K562 (cell line): Measurements from ENCODE around the gene LRP4. TPM values are rescaled to one million over a fixed set of nuclear protein-coding genes. Genes with fewer than 3 reads are reported as not detected.

ENCODE experiments used
- ATAC-seq: fragments of 200-7000 bp; cut with Tn5 transposase; 3 replicates; pipeline ENCODE4 v1.9.1; 2020; ENCODE audit warnings: moderate library complexity
- BruUV-seq: library from RNA; stranded (reverse); fragments of 400-500 nt; replicated peaks from 2 replicates; lab custom pipeline; 2021; lab: Mats Ljungman, UMichigan
- CTCF ChIA-PET: fragments of 300-600 bp; formaldehyde crosslinking; extraction: SDS; loops from one replicate; lab custom pipeline; 2021; ENCODE audit warnings: low intra/inter-chr PET ratio; lab: Yijun Ruan, JAX
- POLR2A ChIA-PET: fragments of 300-600, 350-650 bp; sonication (Branson Sonifier 250); formaldehyde crosslinking; extraction: SDS; loops from one replicate; lab custom pipeline; 2021; ENCODE audit warnings: antibody characterized with exemption, inconsistent platforms; lab: Yijun Ruan, JAX
- DNase-seq, 4 experiments: peaks; one replicate each; pipeline versions ENCODE4 v3.0.0 to v3.0.0-alpha.2; 2011 to 2018; ENCODE audit warnings: low spot score in 3 of 4, mixed read lengths in 3 of 4; ENCODE audit errors: extremely low read depth in 1 of 4
- FAIRE-seq: peaks from 2 replicates; lab custom pipeline; 2011; peaks lifted over from hg19 to GRCh38; lab: Jason Lieb, UNC
- H2AFZ ChIP-seq: 2 replicates; pipeline ENCODE4 v1.6.0; 2011; ENCODE audit warnings: low read depth, low read length, control low read depth, inconsistent platforms
- H3K27ac ChIP-seq: fragments of 200-600 bp; 3 replicates; pipeline ENCODE4 v1.8.0; 2011; ENCODE audit warnings: low read depth, mild to moderate bottlenecking, control low read depth, inconsistent platforms, low read length, moderate library complexity, mixed read lengths; ENCODE audit errors: extremely low read depth
- H3K27me3 ChIP-seq, 2 experiments: fragments of 300-600 bp in 1 of 2; 2 replicates in 1 of 2; 3 replicates in 1 of 2; pipeline versions ENCODE4 v1.6.0 to v1.8.0; 2011; ENCODE audit warnings: inconsistent platforms in 2 of 2, low read length in 2 of 2, mild to moderate bottlenecking in 1 of 2, mixed read lengths in 1 of 2, moderate library complexity in 1 of 2; ENCODE audit not compliant: control insufficient read depth in 2 of 2, insufficient read depth in 2 of 2
- H3K36me3 ChIP-seq: fragments of 300-600 bp; 3 replicates; pipeline ENCODE4 v1.8.0; 2011; ENCODE audit warnings: mild to moderate bottlenecking, low read length, inconsistent platforms; ENCODE audit not compliant: control insufficient read depth, insufficient read depth
- H3K4me1 ChIP-seq, 2 experiments: fragments of 200-600 bp in 1 of 2; replicated peaks in 1 of 2; 2 replicates in 1 of 2; 3 replicates in 1 of 2; pipeline versions ENCODE4 v1.5.1 to v1.8.0; 2011; ENCODE audit warnings: inconsistent platforms in 2 of 2, low read length in 2 of 2, mild to moderate bottlenecking in 1 of 2, mixed read lengths in 1 of 2, moderate library complexity in 1 of 2; ENCODE audit not compliant: control insufficient read depth in 2 of 2, insufficient read depth in 2 of 2
- H3K4me2 ChIP-seq: 2 replicates; pipeline ENCODE4 v1.6.1; 2011; ENCODE audit warnings: low read length, control low read depth, inconsistent platforms, mixed read lengths; ENCODE audit not compliant: insufficient read depth
- H3K4me3 ChIP-seq: fragments of 200-600 bp; sonication (generic), shearing (Covaris generic); 2 replicates; pipeline ENCODE4 v1.5.1; 2016; ENCODE audit warnings: control low read depth, inconsistent platforms
- H3K79me2 ChIP-seq: fragments of 200-600 bp; 3 replicates; pipeline ENCODE4 v1.8.0; 2011; ENCODE audit warnings: low read length, inconsistent platforms; ENCODE audit not compliant: control insufficient read depth, insufficient read depth
- H3K9ac ChIP-seq, 2 experiments: 2 replicates each; pipeline versions ENCODE4 v1.6.0 to v1.6.1; 2011; ENCODE audit warnings: low read depth in 2 of 2, low read length in 2 of 2, control low read depth in 1 of 2, inconsistent platforms in 1 of 2, mild to moderate bottlenecking in 1 of 2, mixed read lengths in 1 of 2; ENCODE audit not compliant: insufficient read depth in 1 of 2
- H3K9me1 ChIP-seq: one replicate; pipeline ENCODE4 v1.6.0; 2011; ENCODE audit warnings: inconsistent platforms, mild to moderate bottlenecking, low read length, moderate library complexity; ENCODE audit not compliant: control insufficient read depth, insufficient read depth
- H3K9me3 ChIP-seq: replicated peaks from 2 replicates; pipeline ENCODE4 v1.5.1; 2011; ENCODE audit warnings: low read depth, low read length, inconsistent platforms; ENCODE audit not compliant: control insufficient read depth, insufficient read depth
- H4K20me1 ChIP-seq: replicated peaks from 2 replicates; pipeline ENCODE4 v1.6.1; 2011; ENCODE audit warnings: low read length, inconsistent platforms, mixed read lengths; ENCODE audit not compliant: control insufficient read depth, insufficient read depth
- CHD1 ChIP-seq: fragments of 200-600 bp; sonication (generic); IDR thresholded peaks from one replicate; pipeline ENCODE4 v1.6.1; 2012; ENCODE audit warnings: mild to moderate bottlenecking, moderate library complexity, low read length, inconsistent platforms
- DPF2 ChIP-seq: fragments of 450-650 bp; IDR thresholded peaks from 2 replicates; pipeline ENCODE4 v1.6.1; 2016
- HDAC3 ChIP-seq: fragments of 450-650 bp; IDR thresholded peaks from 2 replicates; pipeline ENCODE4 v1.6.1; 2018; ENCODE audit warnings: borderline replicate concordance, mild to moderate bottlenecking, moderate library complexity; ENCODE audit not compliant: partially characterized antibody
- MYNN ChIP-seq, 2 experiments: sonication (generic); formaldehyde crosslinking in 1 of 2; IDR thresholded peaks; 2 replicates each; pipeline versions ENCODE4 v1.5.0 to v1.6.1; 2016 to 2020; ENCODE audit warnings: antibody characterized with exemption in 1 of 2, missing genetic modification reagents in 1 of 2
- POLR2AphosphoS2 ChIP-seq: IDR thresholded peaks from 2 replicates; pipeline ENCODE4 v1.6.1; 2012; ENCODE audit warnings: low read length, improper control_type of control experiment
- TAF15 ChIP-seq: fragments of 200-400 bp; formaldehyde crosslinking; IDR thresholded peaks from 2 replicates; pipeline ENCODE4 v1.6.1; 2017; ENCODE audit warnings: mild to moderate bottlenecking, low read depth, low read length, moderate library complexity
- ZZZ3 ChIP-seq: fragments of 450-650 bp; IDR thresholded peaks from 2 replicates; pipeline ENCODE4 v1.6.1; 2016; ENCODE audit warnings: antibody characterized with exemption, mild to moderate bottlenecking, moderate library complexity
- WGBS: fragments of 100-300 bp; shearing (Covaris generic); methylation state at CpG from one replicate; pipeline ENCODE4 v1.1.6; 2016; ENCODE audit warnings: low coverage, mixed read lengths; ENCODE audit not compliant: insufficient coverage; ENCODE audit errors: missing lambda C conversion rate; 5-methylcytosine and 5-hydroxymethylcytosine counted together
- in situ Hi-C: fragments of 300-500 bp; cut with MboI; formaldehyde crosslinking; loops from 4 replicates; pipeline ENCODE4 v1.15.0; 2018; ENCODE audit warnings: inconsistent platforms, mixed read lengths
- intact Hi-C: fragments of 100-400 bp; cut with micrococcal nuclease; formaldehyde crosslinking; loops from 2 replicates; pipeline ENCODE4 v1.14.2; 2022
- polyA plus RNA-seq, 8 experiments: library from polyadenylated mRNA; depleted of rRNA in 4 of 8; stranded (reverse) in 5 of 8; unstranded in 3 of 8; fragments of >200 nt; fragmentation: Nextera tagmentation in 2 of 8; fragmentation: Illumina TruSeq in 1 of 8; extraction: Ambion mirVana in 2 of 8; extraction: Trizol in 1 of 8; gene quantifications; 2 replicates each; pipeline versions ENCODE4 v1.2.1 to v1.2.3, GENCODE V29; 2011 to 2014; ENCODE audit warnings: inconsistent platforms in 1 of 8, missing spikeins in 1 of 8
- total RNA-seq, 7 experiments: library from RNA; depleted of rRNA in 6 of 7; stranded (reverse); fragments of >200 nt in 6 of 7; fragmentation: Illumina TruSeq in 2 of 7; extraction: Trizol in 2 of 7; gene quantifications; 2 replicates each; pipeline versions ENCODE4 v1.2.1 to v1.2.3, GENCODE V29; 2011 to 2021; ENCODE audit warnings: low replicate concordance in 1 of 7
- TF ChIP-seq, protein P1 (sequence below): fragments of 450-650 bp; IDR thresholded peaks from one replicate; pipeline ENCODE4 v1.6.1; 2018; ENCODE audit warnings: mild to moderate bottlenecking, moderate library complexity; ENCODE audit not compliant: partially characterized antibody
- TF ChIP-seq, protein P2 (sequence below), 2 experiments: IDR thresholded peaks in 1 of 2; conservative IDR thresholded peaks in 1 of 2; 2 replicates each; pipeline ENCODE4 v1.6.1; 2016; ENCODE audit warnings: low read depth in 2 of 2, mild to moderate bottlenecking in 1 of 2, missing compliant biosample characterization in 1 of 2, missing genetic modification characterization in 1 of 2, moderate library complexity in 1 of 2
- TF ChIP-seq, protein P3 (sequence below): fragments of 450-650 bp; formaldehyde crosslinking; IDR thresholded peaks from 2 replicates; pipeline ENCODE4 v1.4.0; 2022; ENCODE audit warnings: missing genetic modification characterization
- TF ChIP-seq, protein P4 (sequence below): fragments of 200-800 bp; sonication (Bioruptor generic); IDR thresholded peaks from 2 replicates; pipeline ENCODE4 v1.6.1; 2017; ENCODE audit warnings: missing genetic modification characterization, missing compliant biosample characterization

The LRP4 gene
- total and polyA plus RNA-seq, 9 of the 15 experiments (the other 6 are each of a cell fraction or from before 2014, with no cell fraction given): 0.04 to 0.54 (median 0.10) TPM

DNA sequence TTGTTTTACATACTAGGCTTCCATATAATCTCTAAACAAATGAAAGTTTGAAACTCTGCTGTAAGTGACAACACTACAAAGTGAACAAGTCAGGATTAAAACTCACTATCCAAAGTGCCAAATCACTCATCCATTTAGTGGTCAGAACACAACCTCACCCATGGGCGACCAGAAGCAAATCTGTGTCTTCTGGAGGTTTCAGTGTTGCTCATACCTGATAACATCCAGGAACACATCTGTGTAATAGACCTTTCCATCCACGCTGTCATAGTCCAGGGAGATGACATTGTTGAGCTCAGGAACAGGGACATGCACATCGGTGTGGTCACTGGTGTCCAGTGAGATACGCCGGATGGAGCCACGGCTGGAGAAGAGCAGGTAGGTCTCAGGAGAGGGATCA lies 43.8 kb downstream of the LRP4 start:
- FAIRE-seq (no peak), DNase-seq (no peak), ATAC-seq (no peak)
- H3K36me3 ChIP-seq: no peaks in the 10 kb centered on the region
- no peaks in the 10 kb centered on the region; a peak in 1 of 5 replicates for H3K4me1 ChIP-seq
- BruUV-seq: no TSS peak
- H3K9me3 ChIP-seq: no peaks in the 10 kb centered on the region
- peaks cover 37 to 68% of the 10 kb centered on the region in 2 experiments for H3K27me3 ChIP-seq
- TF ChIP-seq DPF2 (no peak), POLR2AphosphoS2 (no peak), HDAC3 (no peak), ZZZ3 (no peak), TAF15 (no peak), MYNN (IDR thresholded peaks at IDR 0.05) (no peak), MYNN (CRISPR knock-in tag; IDR thresholded peaks at IDR 0.05) (no peak), CHD1 (no peak)
- TF ChIP-seq, protein P1, sequence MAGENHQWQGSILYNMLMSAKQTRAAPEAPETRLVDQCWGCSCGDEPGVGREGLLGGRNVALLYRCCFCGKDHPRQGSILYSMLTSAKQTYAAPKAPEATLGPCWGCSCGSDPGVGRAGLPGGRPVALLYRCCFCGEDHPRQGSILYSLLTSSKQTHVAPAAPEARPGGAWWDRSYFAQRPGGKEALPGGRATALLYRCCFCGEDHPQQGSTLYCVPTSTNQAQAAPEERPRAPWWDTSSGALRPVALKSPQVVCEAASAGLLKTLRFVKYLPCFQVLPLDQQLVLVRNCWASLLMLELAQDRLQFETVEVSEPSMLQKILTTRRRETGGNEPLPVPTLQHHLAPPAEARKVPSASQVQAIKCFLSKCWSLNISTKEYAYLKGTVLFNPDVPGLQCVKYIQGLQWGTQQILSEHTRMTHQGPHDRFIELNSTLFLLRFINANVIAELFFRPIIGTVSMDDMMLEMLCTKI: no peak
- TF ChIP-seq, protein P2, sequence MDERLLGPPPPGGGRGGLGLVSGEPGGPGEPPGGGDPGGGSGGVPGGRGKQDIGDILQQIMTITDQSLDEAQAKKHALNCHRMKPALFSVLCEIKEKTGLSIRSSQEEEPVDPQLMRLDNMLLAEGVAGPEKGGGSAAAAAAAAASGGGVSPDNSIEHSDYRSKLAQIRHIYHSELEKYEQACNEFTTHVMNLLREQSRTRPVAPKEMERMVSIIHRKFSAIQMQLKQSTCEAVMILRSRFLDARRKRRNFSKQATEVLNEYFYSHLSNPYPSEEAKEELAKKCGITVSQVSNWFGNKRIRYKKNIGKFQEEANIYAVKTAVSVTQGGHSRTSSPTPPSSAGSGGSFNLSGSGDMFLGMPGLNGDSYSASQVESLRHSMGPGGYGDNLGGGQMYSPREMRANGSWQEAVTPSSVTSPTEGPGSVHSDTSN (CRISPR knock-in tag; IDR thresholded peaks at IDR 0.05; ENCODE audit: low read depth): no peak
- TF ChIP-seq, protein P2 (tag; conservative IDR thresholded peaks at IDR 0.05; ENCODE audit: low read depth): no peak
- TF ChIP-seq, protein P3, sequence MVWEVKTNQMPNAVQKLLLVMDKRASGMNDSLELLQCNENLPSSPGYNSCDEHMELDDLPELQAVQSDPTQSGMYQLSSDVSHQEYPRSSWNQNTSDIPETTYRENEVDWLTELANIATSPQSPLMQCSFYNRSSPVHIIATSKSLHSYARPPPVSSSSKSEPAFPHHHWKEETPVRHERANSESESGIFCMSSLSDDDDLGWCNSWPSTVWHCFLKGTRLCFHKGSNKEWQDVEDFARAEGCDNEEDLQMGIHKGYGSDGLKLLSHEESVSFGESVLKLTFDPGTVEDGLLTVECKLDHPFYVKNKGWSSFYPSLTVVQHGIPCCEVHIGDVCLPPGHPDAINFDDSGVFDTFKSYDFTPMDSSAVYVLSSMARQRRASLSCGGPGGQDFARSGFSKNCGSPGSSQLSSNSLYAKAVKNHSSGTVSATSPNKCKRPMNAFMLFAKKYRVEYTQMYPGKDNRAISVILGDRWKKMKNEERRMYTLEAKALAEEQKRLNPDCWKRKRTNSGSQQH (CRISPR knock-in tag): no peak
- TF ChIP-seq, protein P4, sequence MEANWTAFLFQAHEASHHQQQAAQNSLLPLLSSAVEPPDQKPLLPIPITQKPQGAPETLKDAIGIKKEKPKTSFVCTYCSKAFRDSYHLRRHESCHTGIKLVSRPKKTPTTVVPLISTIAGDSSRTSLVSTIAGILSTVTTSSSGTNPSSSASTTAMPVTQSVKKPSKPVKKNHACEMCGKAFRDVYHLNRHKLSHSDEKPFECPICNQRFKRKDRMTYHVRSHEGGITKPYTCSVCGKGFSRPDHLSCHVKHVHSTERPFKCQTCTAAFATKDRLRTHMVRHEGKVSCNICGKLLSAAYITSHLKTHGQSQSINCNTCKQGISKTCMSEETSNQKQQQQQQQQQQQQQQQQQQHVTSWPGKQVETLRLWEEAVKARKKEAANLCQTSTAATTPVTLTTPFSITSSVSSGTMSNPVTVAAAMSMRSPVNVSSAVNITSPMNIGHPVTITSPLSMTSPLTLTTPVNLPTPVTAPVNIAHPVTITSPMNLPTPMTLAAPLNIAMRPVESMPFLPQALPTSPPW (CRISPR knock-in tag): no peak
- H2AFZ ChIP-seq: no peak overlapping the region
- H3K9me1 ChIP-seq: no peaks in the 10 kb centered on the region
- H3K4me3 ChIP-seq: no peak overlapping the region
- no peak overlapping the region for H3K4me2 ChIP-seq
- peaks cover 2% of the 10 kb centered on the region; the same call in 1 of the 2 replicates for H4K20me1 ChIP-seq
- intact Hi-C loops (no loop called here), in situ Hi-C loops (no loop called here)
- ChIA-PET POLR2A (interaction anchor here (0.6 to 1.1 kb wide), 5 partner anchors 9 to 107 kb away, joined by 3 to 5 read pairs (median 3); no protein-coding TSS in a partner anchor), CTCF (no interaction called here)
- H3K79me2 ChIP-seq: no peaks in the 10 kb centered on the region
- H3K27ac ChIP-seq: no peak overlapping the region
- WGBS: 20% methylated on average over 6 of the region's 6 CpGs
- no peak overlapping the region for H3K9ac ChIP-seq
